Osteocyte (in vitro differentiated cells): ENCODE results near the gene FBXO15. TPM values are rescaled to one million over a fixed set of nuclear protein-coding genes. Genes with fewer than 3 reads are reported as not detected.

ENCODE experiments used
- DNase-seq: peaks from one replicate; pipeline ENCODE4 v3.0.0; 2021; ENCODE audit warnings: mixed read lengths; ENCODE audit not compliant: unreplicated experiment; ENCODE audit errors: extremely low spot score
- H3K27ac Mint-ChIP-seq: one replicate; pipeline ENCODE4 v1.8.0; 2021; ENCODE audit warnings: mild to moderate bottlenecking, mixed read lengths; ENCODE audit not compliant: unreplicated experiment
- H3K27me3 Mint-ChIP-seq: one replicate; pipeline ENCODE4 v1.8.0; 2021; ENCODE audit warnings: mixed read lengths; ENCODE audit not compliant: unreplicated experiment
- H3K36me3 Mint-ChIP-seq: one replicate; pipeline ENCODE4 v1.8.0; 2021; ENCODE audit warnings: mixed read lengths; ENCODE audit not compliant: unreplicated experiment
- H3K4me1 Mint-ChIP-seq: one replicate; pipeline ENCODE4 v1.8.0; 2021; ENCODE audit warnings: mixed read lengths; ENCODE audit not compliant: unreplicated experiment
- H3K4me3 Mint-ChIP-seq: one replicate; pipeline ENCODE4 v1.8.0; 2021; ENCODE audit warnings: mild to moderate bottlenecking, moderate library complexity, mixed read lengths; ENCODE audit not compliant: unreplicated experiment
- H3K9me3 Mint-ChIP-seq: one replicate; pipeline ENCODE4 v1.8.0; 2021; ENCODE audit warnings: mixed read lengths; ENCODE audit not compliant: unreplicated experiment
- CTCF ChIP-seq: fragments of 200-600 bp; sonication (generic); IDR thresholded peaks from 2 replicates; pipeline ENCODE4 v1.5.0; 2021; ENCODE audit warnings: antibody characterized with exemption, mild to moderate bottlenecking, moderate library complexity
- long read RNA-seq: library from polyadenylated mRNA; unstranded; transcript quantifications from one replicate; pipeline ENCODE4 v2.0.0, GENCODE V29; 2021
- total RNA-seq: library from RNA; stranded (reverse); gene quantifications from 2 replicates; pipeline ENCODE4 v1.2.1, GENCODE V29; 2021

The FBXO15 gene
- total RNA-seq, result 0.73 and 0.86 TPM in 2 replicates
- long read RNA-seq, partial matches to known transcripts, result 1 of 1 reads
- long read RNA-seq, other reads (novel, unspliced or antisense), result 0 of 1 reads

GRCh38 chr18:74147779-74148542, at the start of gene FBXO15, which contains the start of gene TIMM21:
FBXO15 (minus strand) TSS chr18:74147834; CDS start chr18:74147785, 49 bp downstream.
TIMM21 (plus strand) TSS chr18:74148523; CDS start chr18:74148809, 286 bp downstream.
- Mint-ChIP-seq H3K4me3 (peak within 1 kb of the TSS; percentile 91), H3K9me3 (no peaks in the 10 kb centered on the region), H3K36me3 (no peaks in the 10 kb centered on the region), H3K27ac (peak within 1 kb of the TSS; percentile 91), H3K4me1 (peaks cover 30% of the 10 kb centered on the region), H3K27me3 (no peaks in the 10 kb centered on the region)
- peak; percentile 98 for DNase-seq
- TF ChIP-seq CTCF, result no peak

GRCh38 chr18:74196220-74197119, 48.8 kb upstream of the FBXO15 start:
- H3K27ac Mint-ChIP-seq, result no peak overlapping the region

GRCh38 chr18:74194691-74195090, 47.1 kb upstream of the FBXO15 start:
- Mint-ChIP-seq H3K27me3 (peaks cover 15% of the 10 kb centered on the region), H3K27ac (no peak overlapping the region), H3K4me3 (no peak overlapping the region), H3K4me1 (peaks cover 2% of the 10 kb centered on the region), H3K36me3 (no peaks in the 10 kb centered on the region), H3K9me3 (no peaks in the 10 kb centered on the region)
- peak; percentile 42 for DNase-seq
- no peak for TF ChIP-seq CTCF

More at GRCh38 chr18:74196220-74197119, 48.8 kb upstream of the FBXO15 start:
- peak; percentile 86 for TF ChIP-seq CTCF
- Mint-ChIP-seq H3K36me3 (no peaks in the 10 kb centered on the region), H3K4me1 (peaks cover 2% of the 10 kb centered on the region), H3K27me3 (peaks cover 13% of the 10 kb centered on the region), H3K4me3 (peak overlapping the region; percentile 64), H3K9me3 (no peaks in the 10 kb centered on the region)
- no peak for DNase-seq

GRCh38 chr18:74191577-74191976, 43.9 kb upstream of the FBXO15 start:
- Mint-ChIP-seq H3K4me1 (peaks cover 5% of the 10 kb centered on the region), H3K27me3 (peaks cover 15% of the 10 kb centered on the region), H3K4me3 (no peak overlapping the region), H3K27ac (no peak overlapping the region), H3K9me3 (no peaks in the 10 kb centered on the region), H3K36me3 (no peaks in the 10 kb centered on the region)
- DNase-seq, result no peak
- TF ChIP-seq CTCF, result no peak
